ENCODE measurements around the gene PLCL1.

DNA sequence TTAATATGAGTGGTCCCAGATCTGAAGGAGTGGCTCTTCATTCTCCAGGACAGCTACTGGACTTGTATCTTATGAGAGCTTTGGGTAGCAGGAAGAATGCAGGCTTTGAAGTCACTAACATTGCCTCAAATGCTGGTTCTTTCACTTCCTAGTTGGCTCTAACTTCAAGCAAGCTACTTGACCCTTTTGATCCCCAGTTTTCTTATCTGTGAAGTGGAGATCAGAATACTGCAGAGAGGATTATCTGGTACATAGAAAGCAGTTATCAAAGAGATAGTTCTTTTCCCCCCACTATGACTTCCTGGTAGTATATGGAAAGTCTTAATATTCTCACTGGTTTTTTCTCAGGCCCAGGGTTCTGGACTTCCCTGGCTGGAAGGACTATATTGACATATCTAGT is 3.4 kb upstream of the PLCL1 start:
- TF ChIP-seq, protein P1, sequence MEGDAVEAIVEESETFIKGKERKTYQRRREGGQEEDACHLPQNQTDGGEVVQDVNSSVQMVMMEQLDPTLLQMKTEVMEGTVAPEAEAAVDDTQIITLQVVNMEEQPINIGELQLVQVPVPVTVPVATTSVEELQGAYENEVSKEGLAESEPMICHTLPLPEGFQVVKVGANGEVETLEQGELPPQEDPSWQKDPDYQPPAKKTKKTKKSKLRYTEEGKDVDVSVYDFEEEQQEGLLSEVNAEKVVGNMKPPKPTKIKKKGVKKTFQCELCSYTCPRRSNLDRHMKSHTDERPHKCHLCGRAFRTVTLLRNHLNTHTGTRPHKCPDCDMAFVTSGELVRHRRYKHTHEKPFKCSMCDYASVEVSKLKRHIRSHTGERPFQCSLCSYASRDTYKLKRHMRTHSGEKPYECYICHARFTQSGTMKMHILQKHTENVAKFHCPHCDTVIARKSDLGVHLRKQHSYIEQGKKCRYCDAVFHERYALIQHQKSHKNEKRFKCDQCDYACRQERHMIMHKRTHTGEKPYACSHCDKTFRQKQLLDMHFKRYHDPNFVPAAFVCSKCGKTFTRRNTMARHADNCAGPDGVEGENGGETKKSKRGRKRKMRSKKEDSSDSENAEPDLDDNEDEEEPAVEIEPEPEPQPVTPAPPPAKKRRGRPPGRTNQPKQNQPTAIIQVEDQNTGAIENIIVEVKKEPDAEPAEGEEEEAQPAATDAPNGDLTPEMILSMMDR (IDR thresholded peaks at IDR 0.05) = no peak
- TF ChIP-seq POLR2A (IDR thresholded peaks at IDR 0.05) = no peak
